ENCODE data around the gene PACS2.
A peak's percentile ranks its signal among the peaks of the same experiment; 100 is the strongest.

Gene PACS2

GRCh38 chr14:105315211-105315721, 718 bp downstream of the PACS2 start:
- Histone ChIP-seq H3K4me3 (replicated peaks; ENCODE audit: low read depth, low read length) (peak overlapping the region; percentile 63), H3K27me3 (replicated peaks; ENCODE audit: control insufficient read depth, insufficient read depth, low read length) (no peaks in the 10 kb centered on the region), H3K36me3 (ENCODE audit: control insufficient read depth, insufficient read depth, low read length) (no peaks in the 10 kb centered on the region)
- DNase-seq (ENCODE audit: extremely low read depth, insufficient read length), result peak; percentile 46
- no peak for TF ChIP-seq CTCF (IDR thresholded peaks at IDR 0.05; ENCODE audit: insufficient read depth, low read length, poor library complexity, severe bottlenecking)

GRCh38 chr14:105315941-105316576, 1.5 kb downstream of the PACS2 start:
- H3K4me3 ChIP-seq (replicated peaks; ENCODE audit: low read depth, low read length), result peak overlapping the region; percentile 63
- DNase-seq (ENCODE audit: extremely low read depth, insufficient read length), result no peak
- no peaks in the 10 kb centered on the region for H3K36me3 ChIP-seq (ENCODE audit: control insufficient read depth, insufficient read depth, low read length)
- no peaks in the 10 kb centered on the region for H3K27me3 ChIP-seq (replicated peaks; ENCODE audit: control insufficient read depth, insufficient read depth, low read length)
- TF ChIP-seq CTCF (IDR thresholded peaks at IDR 0.05; ENCODE audit: insufficient read depth, low read length, poor library complexity, severe bottlenecking), result no peak

GRCh38 chr14:105316577-105316941, 2.0 kb downstream of the PACS2 start:
- no peaks in the 10 kb centered on the region for H3K36me3 ChIP-seq (ENCODE audit: control insufficient read depth, insufficient read depth, low read length)
- no peak overlapping the region for H3K4me3 ChIP-seq (replicated peaks; ENCODE audit: low read depth, low read length)
- no peak for TF ChIP-seq CTCF (IDR thresholded peaks at IDR 0.05; ENCODE audit: insufficient read depth, low read length, poor library complexity, severe bottlenecking)

GRCh38 chr14:105316968-105317510, 2.5 kb downstream of the PACS2 start:
- peak; percentile 1 for DNase-seq (ENCODE audit: extremely low read depth, insufficient read length)
- no peaks in the 10 kb centered on the region for H3K27me3 ChIP-seq (replicated peaks; ENCODE audit: control insufficient read depth, insufficient read depth, low read length)
- H3K4me3 ChIP-seq (replicated peaks; ENCODE audit: low read depth, low read length), result no peak overlapping the region
- no peak for TF ChIP-seq CTCF (IDR thresholded peaks at IDR 0.05; ENCODE audit: insufficient read depth, low read length, poor library complexity, severe bottlenecking)
- H3K36me3 ChIP-seq (ENCODE audit: control insufficient read depth, insufficient read depth, low read length), result no peaks in the 10 kb centered on the region

More at GRCh38 chr14:105316577-105316941, 2.0 kb downstream of the PACS2 start:
- no peak for DNase-seq (ENCODE audit: extremely low read depth, insufficient read length)
- no peaks in the 10 kb centered on the region for H3K27me3 ChIP-seq (replicated peaks; ENCODE audit: control insufficient read depth, insufficient read depth, low read length)

GRCh38 chr14:105317546-105317945, 3.0 kb downstream of the PACS2 start:
- DNase-seq (ENCODE audit: extremely low read depth, insufficient read length), result no peak
- Histone ChIP-seq H3K27me3 (replicated peaks; ENCODE audit: control insufficient read depth, insufficient read depth, low read length) (no peaks in the 10 kb centered on the region), H3K4me3 (replicated peaks; ENCODE audit: low read depth, low read length) (no peak overlapping the region), H3K36me3 (ENCODE audit: control insufficient read depth, insufficient read depth, low read length) (no peaks in the 10 kb centered on the region)
- no peak for TF ChIP-seq CTCF (IDR thresholded peaks at IDR 0.05; ENCODE audit: insufficient read depth, low read length, poor library complexity, severe bottlenecking)
